ENCODE measurements around the gene ARPC5. TPM values are rescaled to one million over a fixed set of nuclear protein-coding genes. Genes with fewer than 3 reads are reported as not detected.

Gene ARPC5
- total RNA-seq, 1 donor from 2014 or later = 123 TPM

Other genes starting within 250 kb of the ARPC5 start
- gene NMNAT2, start 217.4 kb downstream of the ARPC5 start, total RNA-seq = 34.2 TPM
- gene SMG7, start 163.3 kb downstream of the ARPC5 start, total RNA-seq = 19.2 TPM
- gene NCF2, start 45.3 kb downstream of the ARPC5 start, total RNA-seq = 4.9 TPM
- gene APOBEC4, start 17.5 kb upstream of the ARPC5 start, total RNA-seq = not detected
- gene RGL1, start 169.3 kb upstream of the ARPC5 start, total RNA-seq = 40.4 TPM

All from frontal cortex (tissue), 1 donor.